HCT116 (cell line): ENCODE results near the gene PDSS2. TPM values are rescaled to one million over a fixed set of nuclear protein-coding genes. Genes with fewer than 3 reads are reported as not detected.
A peak's percentile ranks its signal among the peaks of the same experiment; 100 is the strongest.

Source experiments
- ATAC-seq: fragments of 200-7000 bp; cut with Tn5 transposase; 2 replicates; pipeline ENCODE4 v1.9.1; 2020; ENCODE audit warnings: mild to moderate bottlenecking, moderate library complexity
- Bru-seq: library from RNA; stranded (reverse); fragments of 400-500 nt; gene quantifications from one replicate; lab custom pipeline; 2021; lab: Mats Ljungman, UMichigan
- BruChase-seq, 2 experiments: library from RNA; stranded (reverse); fragments of 400-500 nt; gene quantifications; one replicate each; lab custom pipeline; 2021; lab: Mats Ljungman, UMichigan
- BruUV-seq: library from RNA; stranded (reverse); fragments of 400-500 nt; replicated peaks from 2 replicates; lab custom pipeline; 2021; lab: Mats Ljungman, UMichigan
- CTCF ChIA-PET: fragments of 300-600 bp; sonication (Branson Sonifier 250); formaldehyde crosslinking; loops from one replicate; lab custom pipeline; 2021; ENCODE audit warnings: antibody characterized with exemption; lab: Charles Lee
- POLR2A ChIA-PET: fragments of 300-600, 350-600 bp; sonication (Branson Sonifier 250); formaldehyde crosslinking; loops from one replicate; lab custom pipeline; 2021; ENCODE audit warnings: antibody characterized with exemption; lab: Charles Lee
- RAD21 ChIA-PET, 2 experiments: fragments of 300-600 bp; sonication (Branson Sonifier 250); formaldehyde crosslinking; loops; one replicate each; lab custom pipeline; 2023; ENCODE audit warnings: low total read pairs in 2 of 2; ENCODE audit not compliant: uncharacterized antibody in 2 of 2, unreplicated experiment in 2 of 2, low non-redundant PET in 1 of 2; lab: Charles Lee
- DNase-seq: peaks from one replicate; pipeline ENCODE4 v3.0.0-alpha.2; 2010; ENCODE audit warnings: low read depth, low spot score
- H2AFZ ChIP-seq: fragments of 200-600 bp; shearing (Covaris generic), sonication (generic); 2 replicates; pipeline ENCODE4 v1.6.1; 2017; ENCODE audit warnings: low read depth, mixed run types, mixed read lengths, antibody characterized with exemption, low read length; ENCODE audit not compliant: poor library complexity, severe bottlenecking
- H3K27ac ChIP-seq: 2 replicates; pipeline ENCODE4 v1.5.1; 2012; ENCODE audit warnings: low read depth, low read length
- H3K27me3 ChIP-seq: fragments of 200-600 bp; sonication (generic); 2 replicates; pipeline ENCODE4 v1.6.1; 2016; ENCODE audit warnings: mixed run types, low read length, mixed read lengths; ENCODE audit not compliant: insufficient read depth
- H3K36me3 ChIP-seq, 2 experiments: fragments of 200-500 bp in 1 of 2; fragments of 200-600 bp in 1 of 2; sonication (Bioruptor generic) in 1 of 2; sonication (generic) in 1 of 2; 2 replicates each; pipeline versions ENCODE4 v1.5.1 to v1.6.1; 2014 to 2016; ENCODE audit warnings: low read length in 2 of 2, inconsistent platforms in 1 of 2, mixed read lengths in 1 of 2, mixed run types in 1 of 2; ENCODE audit not compliant: insufficient read depth in 2 of 2, control insufficient read depth in 1 of 2
- H3K4me1 ChIP-seq, 2 experiments: fragments of 200-600 bp in 1 of 2; sonication (generic) in 1 of 2; 2 replicates each; pipeline versions ENCODE4 v1.5.1 to v1.6.1; 2012 to 2017; ENCODE audit warnings: low read length in 2 of 2, inconsistent platforms in 1 of 2, mild to moderate bottlenecking in 1 of 2, mixed read lengths in 1 of 2, mixed run types in 1 of 2, moderate library complexity in 1 of 2; ENCODE audit not compliant: insufficient read depth in 2 of 2, control insufficient read depth in 1 of 2
- H3K4me2 ChIP-seq: fragments of 200-600 bp; sonication (generic); 2 replicates; pipeline ENCODE4 v1.6.1; 2017; ENCODE audit warnings: mixed run types, low read length, mixed read lengths
- H3K4me3 ChIP-seq, 2 experiments: fragments of 200-600 bp in 1 of 2; sonication (generic) in 1 of 2; replicated peaks in 1 of 2; 2 replicates each; pipeline ENCODE4 v1.5.1; 2011 to 2016; ENCODE audit warnings: low read length in 2 of 2, control low read depth in 1 of 2, low read depth in 1 of 2, mild to moderate bottlenecking in 1 of 2, mixed read lengths in 1 of 2, mixed run types in 1 of 2
- H3K79me2 ChIP-seq: fragments of 200-600 bp; sonication (generic); 2 replicates; pipeline ENCODE4 v1.6.1; 2017; ENCODE audit warnings: mild to moderate bottlenecking, mixed run types, low read length, moderate library complexity, mixed read lengths; ENCODE audit not compliant: insufficient read depth
- H3K9ac ChIP-seq: fragments of 200-600 bp; sonication (generic); 2 replicates; pipeline ENCODE4 v1.6.1; 2016; ENCODE audit warnings: low read length, mixed read lengths
- H3K9me2 ChIP-seq: fragments of 200-600 bp; sonication (generic), shearing (Covaris generic); 2 replicates; pipeline ENCODE4 v1.6.1; 2017; ENCODE audit warnings: mixed run types, mild to moderate bottlenecking, moderate library complexity; ENCODE audit not compliant: insufficient read depth
- H3K9me3 ChIP-seq, 2 experiments: fragments of 200-500 bp in 1 of 2; fragments of 200-600 bp in 1 of 2; sonication (Bioruptor generic) in 1 of 2; sonication (generic) in 1 of 2; 2 replicates each; pipeline ENCODE4 v1.6.1; 2014 to 2017; ENCODE audit warnings: low read length in 2 of 2, mixed read lengths in 2 of 2, inconsistent platforms in 1 of 2, low read depth in 1 of 2, mild to moderate bottlenecking in 1 of 2, mixed run types in 1 of 2, moderate library complexity in 1 of 2; ENCODE audit not compliant: control insufficient read depth in 1 of 2, insufficient read depth in 1 of 2
- H4K20me1 ChIP-seq: fragments of 200-600 bp; sonication (generic), shearing (Covaris generic); 2 replicates; pipeline ENCODE4 v1.6.1; 2017; ENCODE audit warnings: mixed run types, mild to moderate bottlenecking, moderate library complexity; ENCODE audit not compliant: insufficient read depth
- EGR1 ChIP-seq: IDR thresholded peaks from 2 replicates; pipeline ENCODE4 v1.6.1; 2012; ENCODE audit warnings: low read depth
- ELF1 ChIP-seq: IDR thresholded peaks from 2 replicates; pipeline ENCODE4 v1.6.1; 2012; ENCODE audit warnings: low read depth, borderline replicate concordance
- EZH2phosphoT487 ChIP-seq: fragments of 200-600 bp; IDR thresholded peaks from 2 replicates; pipeline ENCODE4 v1.6.1; 2018; ENCODE audit warnings: antibody characterized with exemption, borderline replicate concordance
- FOSL1 ChIP-seq: IDR thresholded peaks from 2 replicates; pipeline ENCODE4 v1.6.1; 2012; ENCODE audit warnings: low read depth
- JUND ChIP-seq: IDR thresholded peaks from 2 replicates; pipeline ENCODE4 v1.6.1; 2012
- POLR2A ChIP-seq: IDR thresholded peaks from 2 replicates; pipeline ENCODE4 v1.7.0; 2011; ENCODE audit warnings: borderline replicate concordance; ENCODE audit not compliant: insufficient read depth, insufficient read length; ENCODE audit errors: extremely low read depth
- RAD21 ChIP-seq: IDR thresholded peaks from 2 replicates; pipeline ENCODE4 v1.6.1; 2012; ENCODE audit warnings: low read depth, mild to moderate bottlenecking
- SRF ChIP-seq: IDR thresholded peaks from 2 replicates; pipeline ENCODE4 v1.6.1; 2012; ENCODE audit warnings: low read depth
- ZFX ChIP-seq: fragments of 450-650 bp; IDR thresholded peaks from 2 replicates; pipeline ENCODE4 v1.6.1; 2017
- intact Hi-C: fragments of 100-400 bp; cut with micrococcal nuclease; formaldehyde crosslinking; loops from 2 replicates; pipeline ENCODE4 v1.10.0; 2022
- long read RNA-seq: library from polyadenylated mRNA; unstranded; transcript quantifications from one replicate; pipeline ENCODE4 v2.0.0, GENCODE V29; 2021; ENCODE audit not compliant: unreplicated experiment
- polyA plus RNA-seq: library from polyadenylated mRNA; unstranded; fragments of >200 nt; gene quantifications from 2 replicates; pipeline ENCODE4 v1.2.1, GENCODE V29; 2012; ENCODE audit warnings: missing spikeins
- total RNA-seq: library from RNA; stranded (reverse); gene quantifications from one replicate; pipeline ENCODE4 v1.2.1, GENCODE V29; 2021; ENCODE audit not compliant: unreplicated experiment
- TF ChIP-seq, protein P1 (sequence below), 3 experiments: fragments of 200-600 bp in 1 of 3; sonication (generic) in 1 of 3; IDR thresholded peaks in 2 of 3; conservative IDR thresholded peaks in 1 of 3; 2 replicates each; pipeline ENCODE4 v1.5.1; 2012 to 2017; ENCODE audit warnings: low read depth in 2 of 3, low read length in 2 of 3, antibody characterized with exemption in 1 of 3, borderline replicate concordance in 1 of 3, control low read depth in 1 of 3, mild to moderate bottlenecking in 1 of 3, mixed read lengths in 1 of 3, mixed run types in 1 of 3, moderate library complexity in 1 of 3; ENCODE audit not compliant: insufficient read depth in 1 of 3
- TF ChIP-seq, protein P2 (sequence below): IDR thresholded peaks from 2 replicates; pipeline ENCODE4 v1.6.1; 2012
- TF ChIP-seq, protein P3 (sequence below): IDR thresholded peaks from 2 replicates; pipeline ENCODE4 v1.6.1; 2012; ENCODE audit warnings: low read depth
- TF ChIP-seq, protein P4 (sequence below): IDR thresholded peaks from 2 replicates; pipeline ENCODE4 v1.6.1; 2011; ENCODE audit warnings: mild to moderate bottlenecking, low read length, moderate library complexity; ENCODE audit not compliant: insufficient replicate concordance; ENCODE audit errors: extremely low read depth
- TF ChIP-seq, protein P5 (sequence below): IDR thresholded peaks from 2 replicates; pipeline ENCODE4 v1.6.1; 2012

PDSS2 gene, protein sequence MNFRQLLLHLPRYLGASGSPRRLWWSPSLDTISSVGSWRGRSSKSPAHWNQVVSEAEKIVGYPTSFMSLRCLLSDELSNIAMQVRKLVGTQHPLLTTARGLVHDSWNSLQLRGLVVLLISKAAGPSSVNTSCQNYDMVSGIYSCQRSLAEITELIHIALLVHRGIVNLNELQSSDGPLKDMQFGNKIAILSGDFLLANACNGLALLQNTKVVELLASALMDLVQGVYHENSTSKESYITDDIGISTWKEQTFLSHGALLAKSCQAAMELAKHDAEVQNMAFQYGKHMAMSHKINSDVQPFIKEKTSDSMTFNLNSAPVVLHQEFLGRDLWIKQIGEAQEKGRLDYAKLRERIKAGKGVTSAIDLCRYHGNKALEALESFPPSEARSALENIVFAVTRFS
- total RNA-seq (12.2 TPM), Bru-seq, nascent RNA (percentile 61 among the genes with signal in this experiment), BruChase-seq, experiment 1, labeled RNA remaining after a 6-hour chase (percentile 54 among the genes with signal in this experiment), BruChase-seq, experiment 2, labeled RNA remaining after a 2-hour chase (percentile 55 among the genes with signal in this experiment)
- polyA plus RNA-seq, result 6.2 and 7.7 TPM in 2 replicates
- long read RNA-seq, transcript PDSS2-202 (8 exons, 3,540 nt), result major isoform, 12 of 43 reads
- long read RNA-seq, partial matches to known transcripts, result 5 of 43 reads
- long read RNA-seq, other reads (novel, unspliced or antisense), result 23 of 43 reads

DNA sequence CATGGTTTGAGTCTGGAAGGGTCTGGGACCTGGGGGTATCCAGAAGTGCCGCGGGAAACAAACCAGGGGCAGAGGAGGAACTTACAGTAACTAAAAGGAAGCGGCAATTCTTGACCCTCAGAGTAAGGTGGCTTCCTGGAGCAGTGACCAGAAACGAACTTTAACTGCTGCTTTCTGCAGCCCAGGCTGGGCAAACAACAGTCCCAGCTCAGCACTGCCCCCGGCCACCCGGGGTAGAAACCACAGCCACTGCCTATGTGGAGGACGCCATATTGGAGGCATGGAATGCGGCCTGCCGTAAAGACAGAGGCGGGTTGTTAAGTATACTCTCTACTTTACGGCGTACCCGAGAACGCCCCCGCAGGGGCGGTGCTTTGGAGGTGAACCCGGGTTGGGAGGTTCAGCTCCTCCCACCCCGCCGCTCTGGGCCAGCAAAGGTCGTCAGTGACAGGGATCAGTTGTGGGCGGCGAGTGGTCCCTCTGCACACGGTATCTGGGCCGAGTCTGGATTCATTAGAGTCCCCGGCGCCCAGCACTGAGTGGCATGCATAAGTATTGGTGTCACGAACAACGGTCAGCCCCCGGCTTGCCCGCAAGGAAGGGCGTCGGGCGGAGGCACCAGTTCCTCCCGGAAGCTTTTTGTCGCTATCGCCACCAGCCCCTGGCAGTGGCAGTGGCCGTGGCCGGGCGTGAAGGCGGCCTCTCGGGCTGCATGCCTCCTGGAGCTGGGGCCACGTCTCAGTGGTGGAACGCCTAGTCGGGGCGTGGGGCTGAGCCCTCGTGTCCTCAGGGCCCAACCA lies at the start of gene PDSS2:
PDSS2 (minus strand) TSS at position 282 of the 800 bp plus-strand sequence; CDS start at position 3, 279 bp downstream.
- Histone ChIP-seq H3K4me3 (peak within 1 kb of the TSS; percentile 84 to 93), H3K36me3 (no peaks in the 10 kb centered on the region), H3K9ac (peak within 1 kb of the TSS; percentile 75), H2AFZ (peak within 1 kb of the TSS; percentile 68), H3K79me2 (peaks cover 13% of the 10 kb centered on the region), H3K4me1 (peaks cover 4 to 10% of the 10 kb centered on the region in 2 experiments; a peak in 3 of 4 replicates), H3K4me2 (peak within 1 kb of the TSS; percentile 95), H3K9me3 (no peaks in the 10 kb centered on the region), H3K27ac (peak within 1 kb of the TSS; percentile 81), H3K9me2 (no peaks in the 10 kb centered on the region), H3K27me3 (no peaks in the 10 kb centered on the region), H4K20me1 (no peaks in the 10 kb centered on the region)
- DNase-seq, result peak; percentile 91
- ChIA-PET RAD21 (interaction anchor here in 1 of 2 experiments (1.6 kb wide), 1 partner anchor 142 kb away, joined by 3 read pairs; no protein-coding TSS in a partner anchor), POLR2A (interaction anchor here (0.9 to 1.0 kb wide), 2 partner anchors 136 to 141 kb away, joined by 3 read pairs; no protein-coding TSS in a partner anchor), CTCF (interaction anchor here (1.1 to 2.6 kb wide), 4 partner anchors 13 to 344 kb away, joined by 3 to 9 read pairs (median 4); partner anchors contain the start of gene BEND3)
- intact Hi-C loops, result no loop called here
- no TSS peak for BruUV-seq
- ATAC-seq, result peak; percentile 93
- TF ChIP-seq, protein P1, sequence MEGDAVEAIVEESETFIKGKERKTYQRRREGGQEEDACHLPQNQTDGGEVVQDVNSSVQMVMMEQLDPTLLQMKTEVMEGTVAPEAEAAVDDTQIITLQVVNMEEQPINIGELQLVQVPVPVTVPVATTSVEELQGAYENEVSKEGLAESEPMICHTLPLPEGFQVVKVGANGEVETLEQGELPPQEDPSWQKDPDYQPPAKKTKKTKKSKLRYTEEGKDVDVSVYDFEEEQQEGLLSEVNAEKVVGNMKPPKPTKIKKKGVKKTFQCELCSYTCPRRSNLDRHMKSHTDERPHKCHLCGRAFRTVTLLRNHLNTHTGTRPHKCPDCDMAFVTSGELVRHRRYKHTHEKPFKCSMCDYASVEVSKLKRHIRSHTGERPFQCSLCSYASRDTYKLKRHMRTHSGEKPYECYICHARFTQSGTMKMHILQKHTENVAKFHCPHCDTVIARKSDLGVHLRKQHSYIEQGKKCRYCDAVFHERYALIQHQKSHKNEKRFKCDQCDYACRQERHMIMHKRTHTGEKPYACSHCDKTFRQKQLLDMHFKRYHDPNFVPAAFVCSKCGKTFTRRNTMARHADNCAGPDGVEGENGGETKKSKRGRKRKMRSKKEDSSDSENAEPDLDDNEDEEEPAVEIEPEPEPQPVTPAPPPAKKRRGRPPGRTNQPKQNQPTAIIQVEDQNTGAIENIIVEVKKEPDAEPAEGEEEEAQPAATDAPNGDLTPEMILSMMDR (IDR thresholded peaks at IDR 0.05 in 2 of 3, conservative IDR thresholded peaks at IDR 0.05 in 1 of 3; ENCODE audit: borderline replicate concordance in 1 of 3, insufficient read depth in 1 of 3, low read depth in 2 of 3, low read length in 2 of 3), result peak in 2 of 3 experiments; percentile 61 to 64; a peak in 4 of 6 replicates
- TF ChIP-seq, protein P2, sequence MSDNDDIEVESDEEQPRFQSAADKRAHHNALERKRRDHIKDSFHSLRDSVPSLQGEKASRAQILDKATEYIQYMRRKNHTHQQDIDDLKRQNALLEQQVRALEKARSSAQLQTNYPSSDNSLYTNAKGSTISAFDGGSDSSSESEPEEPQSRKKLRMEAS, result peak; percentile 46; the same call in 1 of the 2 replicates
- TF ChIP-seq EGR1 (peak; percentile 100), FOSL1 (no peak), POLR2A (peak; percentile 87), ELF1 (no peak), EZH2phosphoT487 (no peak), RAD21 (peak; percentile 44), JUND (no peak), SRF (no peak), ZFX (no peak)
- TF ChIP-seq, protein P3, sequence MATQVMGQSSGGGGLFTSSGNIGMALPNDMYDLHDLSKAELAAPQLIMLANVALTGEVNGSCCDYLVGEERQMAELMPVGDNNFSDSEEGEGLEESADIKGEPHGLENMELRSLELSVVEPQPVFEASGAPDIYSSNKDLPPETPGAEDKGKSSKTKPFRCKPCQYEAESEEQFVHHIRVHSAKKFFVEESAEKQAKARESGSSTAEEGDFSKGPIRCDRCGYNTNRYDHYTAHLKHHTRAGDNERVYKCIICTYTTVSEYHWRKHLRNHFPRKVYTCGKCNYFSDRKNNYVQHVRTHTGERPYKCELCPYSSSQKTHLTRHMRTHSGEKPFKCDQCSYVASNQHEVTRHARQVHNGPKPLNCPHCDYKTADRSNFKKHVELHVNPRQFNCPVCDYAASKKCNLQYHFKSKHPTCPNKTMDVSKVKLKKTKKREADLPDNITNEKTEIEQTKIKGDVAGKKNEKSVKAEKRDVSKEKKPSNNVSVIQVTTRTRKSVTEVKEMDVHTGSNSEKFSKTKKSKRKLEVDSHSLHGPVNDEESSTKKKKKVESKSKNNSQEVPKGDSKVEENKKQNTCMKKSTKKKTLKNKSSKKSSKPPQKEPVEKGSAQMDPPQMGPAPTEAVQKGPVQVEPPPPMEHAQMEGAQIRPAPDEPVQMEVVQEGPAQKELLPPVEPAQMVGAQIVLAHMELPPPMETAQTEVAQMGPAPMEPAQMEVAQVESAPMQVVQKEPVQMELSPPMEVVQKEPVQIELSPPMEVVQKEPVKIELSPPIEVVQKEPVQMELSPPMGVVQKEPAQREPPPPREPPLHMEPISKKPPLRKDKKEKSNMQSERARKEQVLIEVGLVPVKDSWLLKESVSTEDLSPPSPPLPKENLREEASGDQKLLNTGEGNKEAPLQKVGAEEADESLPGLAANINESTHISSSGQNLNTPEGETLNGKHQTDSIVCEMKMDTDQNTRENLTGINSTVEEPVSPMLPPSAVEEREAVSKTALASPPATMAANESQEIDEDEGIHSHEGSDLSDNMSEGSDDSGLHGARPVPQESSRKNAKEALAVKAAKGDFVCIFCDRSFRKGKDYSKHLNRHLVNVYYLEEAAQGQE, result no peak
- TF ChIP-seq, protein P4, sequence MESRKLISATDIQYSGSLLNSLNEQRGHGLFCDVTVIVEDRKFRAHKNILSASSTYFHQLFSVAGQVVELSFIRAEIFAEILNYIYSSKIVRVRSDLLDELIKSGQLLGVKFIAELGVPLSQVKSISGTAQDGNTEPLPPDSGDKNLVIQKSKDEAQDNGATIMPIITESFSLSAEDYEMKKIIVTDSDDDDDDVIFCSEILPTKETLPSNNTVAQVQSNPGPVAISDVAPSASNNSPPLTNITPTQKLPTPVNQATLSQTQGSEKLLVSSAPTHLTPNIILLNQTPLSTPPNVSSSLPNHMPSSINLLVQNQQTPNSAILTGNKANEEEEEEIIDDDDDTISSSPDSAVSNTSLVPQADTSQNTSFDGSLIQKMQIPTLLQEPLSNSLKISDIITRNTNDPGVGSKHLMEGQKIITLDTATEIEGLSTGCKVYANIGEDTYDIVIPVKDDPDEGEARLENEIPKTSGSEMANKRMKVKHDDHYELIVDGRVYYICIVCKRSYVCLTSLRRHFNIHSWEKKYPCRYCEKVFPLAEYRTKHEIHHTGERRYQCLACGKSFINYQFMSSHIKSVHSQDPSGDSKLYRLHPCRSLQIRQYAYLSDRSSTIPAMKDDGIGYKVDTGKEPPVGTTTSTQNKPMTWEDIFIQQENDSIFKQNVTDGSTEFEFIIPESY, result no peak
- TF ChIP-seq, protein P5, sequence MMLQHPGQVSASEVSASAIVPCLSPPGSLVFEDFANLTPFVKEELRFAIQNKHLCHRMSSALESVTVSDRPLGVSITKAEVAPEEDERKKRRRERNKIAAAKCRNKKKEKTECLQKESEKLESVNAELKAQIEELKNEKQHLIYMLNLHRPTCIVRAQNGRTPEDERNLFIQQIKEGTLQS, result no peak
